Adrenal gland (tissue), 12 donors: Measurements from ENCODE around the gene YJEFN3. TPM values are rescaled to one million over a fixed set of nuclear protein-coding genes. Genes with fewer than 3 reads are reported as not detected.

Source experiments
- DNase-seq, 7 donors: peaks; one replicate each; pipeline ENCODE4 v3.0.0-alpha.2; 2019 to 2020
- H3K27ac ChIP-seq, 5 donors: fragments of 200-600 bp; sonication (generic) in 4 of 5; 1 replicate in 3 of 5; 2 replicates in 2 of 5; pipeline versions ENCODE4 v1.5.1 to v1.8.0; 2016 to 2020; ENCODE audit warnings: mild to moderate bottlenecking in 1 of 5
- H3K27me3 ChIP-seq: fragments of 200-600 bp; 2 replicates; pipeline ENCODE4 v1.8.0; 2021
- H3K36me3 ChIP-seq, 2 donors: fragments of 200-600 bp; replicated peaks in 1 of 2; 1 replicate in 1 of 2; 2 replicates in 1 of 2; pipeline versions ENCODE4 v1.5.1 to v1.8.0; 2018 to 2022
- H3K4me1 ChIP-seq, 2 donors: fragments of 200-600 bp; replicated peaks in 1 of 2; 1 replicate in 1 of 2; 2 replicates in 1 of 2; pipeline versions ENCODE4 v1.5.1 to v1.8.0; 2018 to 2021
- H3K4me3 ChIP-seq, 4 donors: fragments of 200-600 bp; sonication (generic) in 3 of 4; one replicate each; pipeline ENCODE4 v1.5.1; 2016 to 2018
- H3K9me3 ChIP-seq, 3 donors: fragments of 200-600 bp; sonication (generic) in 1 of 3; replicated peaks in 1 of 3; 1 replicate in 2 of 3; 2 replicates in 1 of 3; pipeline versions ENCODE4 v1.5.1 to v1.8.0; 2016 to 2021
- POLR2A ChIP-seq, 2 donors: fragments of 450-650 bp; IDR thresholded peaks; one replicate each; pipeline ENCODE4 v1.6.1; 2017; ENCODE audit warnings: antibody characterized with exemption in 2 of 2, mild to moderate bottlenecking in 2 of 2, moderate library complexity in 1 of 2
- WGBS, 4 donors: extraction: QIAGEN DNeasy Blood & Tissue Kit in 2 of 4; methylation state at CpG; one replicate each; pipeline versions ENCODE4 v1.1.5 to v1.1.7; 2013 to 2017; 5-methylcytosine and 5-hydroxymethylcytosine counted together
- intact Hi-C, 2 donors: fragments of 100-400 bp; cut with DNase I; formaldehyde crosslinking; loops; one replicate each; pipeline versions ENCODE4 v1.14.1 to v1.15.0; 2022 to 2023
- polyA plus RNA-seq, 3 donors: library from polyadenylated mRNA; stranded (reverse); fragments of 200-250 nt in 2 of 3; fragments of 350-450 nt in 1 of 3; fragmentation: Illumina TruSeq in 1 of 3; extraction: RNeasy Lipid Tissue Mini Kit (QIAGEN cat#74804) in 1 of 3; gene quantifications; one replicate each; pipeline ENCODE4 v1.2.3, GENCODE V29; 2013 to 2014
- total RNA-seq, 9 donors: library from RNA; depleted of rRNA in 4 of 9; stranded (reverse); fragments of >200 nt in 4 of 9; fragments of 120-200 nt in 1 of 9; fragmentation: NEBNext Ultra II Directional in 1 of 9; extraction: Animal tissue kit (Norgen Biotek cat#: 25700) in 1 of 9; gene quantifications; one replicate each; pipeline versions ENCODE4 v1.1.0 to v1.2.4, GENCODE V29; 2013 to 2023
- TF ChIP-seq, protein P1 (sequence below), 6 experiments: fragments of 450-650 bp in 4 of 6; fragments of 200-600 bp in 2 of 6; sonication (generic) in 1 of 6; IDR thresholded peaks; 1 replicate in 5 of 6; 2 replicates in 1 of 6; pipeline versions ENCODE4 v1.5.1 to v1.8.0; 2016 to 2021; ENCODE audit warnings: antibody characterized with exemption in 6 of 6, mild to moderate bottlenecking in 2 of 6, moderate library complexity in 1 of 6
- donor health status: healthy with polysubstance abuse.
- donor health status: Bipolar disorder and iron deficiency.
- donor health status: DM: yes; HTN: yes; CAD: no.
- donor health status: DM: no; HTN: no; CAD: no.
- donor health status: DM: no; HTN: no; CAD: no.
- donor health status: DM: yes; HTN: yes; CAD: no.

The YJEFN3 gene
- total and polyA plus RNA-seq, 12 donors, result 0.36 to 30.2 (median 1.3) TPM

DNA sequence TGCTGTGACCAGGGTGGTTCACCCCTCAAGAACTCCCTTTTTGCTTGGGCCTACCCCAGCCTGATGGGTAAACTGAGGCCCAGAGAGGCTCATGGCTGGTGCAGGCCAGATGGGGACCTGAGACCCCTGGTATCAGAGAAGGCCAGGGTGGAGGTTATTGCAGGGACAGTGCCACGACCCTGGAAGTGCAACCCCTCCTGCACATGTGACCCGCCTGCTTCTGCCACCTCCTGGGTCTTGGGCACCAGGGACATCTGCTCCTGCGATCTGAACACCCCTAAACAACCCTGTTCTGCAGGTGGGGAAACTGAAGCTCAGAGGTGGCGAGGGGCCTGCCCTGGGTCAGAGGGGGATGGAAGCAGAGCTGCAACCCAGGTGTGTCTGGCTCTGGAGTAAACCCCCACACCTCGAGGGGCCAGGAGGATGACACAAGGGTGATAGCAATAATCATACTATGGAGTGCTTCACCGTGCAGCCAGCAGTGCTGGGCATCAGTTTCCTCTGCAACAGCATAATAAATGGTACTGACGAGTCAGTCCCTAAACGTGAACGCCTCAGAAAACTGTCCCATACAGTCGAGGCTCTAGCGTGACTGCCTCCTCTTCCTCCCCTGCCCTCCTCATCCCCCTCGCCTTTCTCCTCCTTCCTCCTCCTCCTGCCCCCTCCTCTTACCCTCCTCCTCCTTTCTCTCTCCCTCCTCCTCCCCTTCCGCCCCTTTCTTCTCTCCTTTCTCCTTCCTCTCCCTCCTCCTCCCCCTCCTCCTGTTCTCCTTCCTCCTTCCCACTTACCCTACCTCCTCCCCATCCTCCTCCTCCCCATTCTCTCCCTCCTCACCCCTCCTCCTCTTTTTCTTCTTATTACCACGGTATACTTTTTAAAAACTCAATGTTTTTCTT, 4.3 kb downstream of the YJEFN3 start:
- Histone ChIP-seq H3K4me3 (no peak overlapping the region), H3K27me3 (peaks cover 4% of the 10 kb centered on the region), H3K27ac (no peak overlapping the region), H3K9me3 (no peaks in the 10 kb centered on the region), H3K4me1 (peaks cover 0 to 8% of the 10 kb centered on the region in 2 donors), H3K36me3 (peaks cover 0 to 2% of the 10 kb centered on the region in 2 donors)
- TF ChIP-seq, protein P1, sequence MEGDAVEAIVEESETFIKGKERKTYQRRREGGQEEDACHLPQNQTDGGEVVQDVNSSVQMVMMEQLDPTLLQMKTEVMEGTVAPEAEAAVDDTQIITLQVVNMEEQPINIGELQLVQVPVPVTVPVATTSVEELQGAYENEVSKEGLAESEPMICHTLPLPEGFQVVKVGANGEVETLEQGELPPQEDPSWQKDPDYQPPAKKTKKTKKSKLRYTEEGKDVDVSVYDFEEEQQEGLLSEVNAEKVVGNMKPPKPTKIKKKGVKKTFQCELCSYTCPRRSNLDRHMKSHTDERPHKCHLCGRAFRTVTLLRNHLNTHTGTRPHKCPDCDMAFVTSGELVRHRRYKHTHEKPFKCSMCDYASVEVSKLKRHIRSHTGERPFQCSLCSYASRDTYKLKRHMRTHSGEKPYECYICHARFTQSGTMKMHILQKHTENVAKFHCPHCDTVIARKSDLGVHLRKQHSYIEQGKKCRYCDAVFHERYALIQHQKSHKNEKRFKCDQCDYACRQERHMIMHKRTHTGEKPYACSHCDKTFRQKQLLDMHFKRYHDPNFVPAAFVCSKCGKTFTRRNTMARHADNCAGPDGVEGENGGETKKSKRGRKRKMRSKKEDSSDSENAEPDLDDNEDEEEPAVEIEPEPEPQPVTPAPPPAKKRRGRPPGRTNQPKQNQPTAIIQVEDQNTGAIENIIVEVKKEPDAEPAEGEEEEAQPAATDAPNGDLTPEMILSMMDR (IDR thresholded peaks at IDR 0.05), result no peak
- TF ChIP-seq POLR2A (IDR thresholded peaks at IDR 0.05), result no peak
- WGBS, 4 donors, result 62 to 75% (median 67%) methylated on average over 10 to 14 of the region's 14 CpGs
- intact Hi-C loops, result loop anchor here (2.0 to 5.0 kb wide), 2 partner anchors 110 to 424 kb away; partner anchors contain the start of gene GMIP (in 1 of the 2)
- DNase-seq, result no peak

DNA sequence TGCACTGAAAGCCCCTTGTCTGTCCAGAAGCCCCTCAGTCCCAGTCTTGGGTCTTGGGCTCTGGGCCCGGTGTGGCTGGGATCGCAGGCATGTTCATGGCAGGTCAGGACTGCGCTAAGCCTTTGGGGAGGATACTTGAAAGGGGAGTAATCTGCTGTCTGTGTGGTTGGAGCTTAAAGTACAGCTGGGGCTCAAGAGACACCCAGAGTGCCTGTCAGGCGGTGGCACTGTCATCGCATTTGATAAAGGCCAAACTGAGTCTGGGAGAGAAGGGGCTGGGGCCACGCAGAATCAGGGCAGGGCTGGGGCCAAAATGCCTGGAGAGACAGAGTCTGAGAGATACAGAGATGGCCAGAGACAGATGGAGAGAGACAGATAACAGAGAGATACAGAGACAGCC, 5.1 kb downstream of the YJEFN3 start:
- TF ChIP-seq POLR2A (IDR thresholded peaks at IDR 0.05), result no peak
- TF ChIP-seq, protein P1 (IDR thresholded peaks at IDR 0.05), result no peak
- DNase-seq, result no peak
- Histone ChIP-seq H3K9me3 (no peaks in the 10 kb centered on the region), H3K36me3 (no peaks in the 10 kb centered on the region), H3K27me3 (peaks cover 12% of the 10 kb centered on the region), H3K4me1 (peaks cover 4 to 13% of the 10 kb centered on the region in 2 donors), H3K4me3 (no peak overlapping the region), H3K27ac (no peak overlapping the region)
- intact Hi-C loops, result loop anchor here (2.0 to 5.0 kb wide), 2 partner anchors 109 to 423 kb away; partner anchors contain the start of gene GMIP (in 1 of the 2)
- 89 to 92% (median 90%) methylated on average over 6 of the region's 6 CpGs for WGBS, 4 donors

DNA sequence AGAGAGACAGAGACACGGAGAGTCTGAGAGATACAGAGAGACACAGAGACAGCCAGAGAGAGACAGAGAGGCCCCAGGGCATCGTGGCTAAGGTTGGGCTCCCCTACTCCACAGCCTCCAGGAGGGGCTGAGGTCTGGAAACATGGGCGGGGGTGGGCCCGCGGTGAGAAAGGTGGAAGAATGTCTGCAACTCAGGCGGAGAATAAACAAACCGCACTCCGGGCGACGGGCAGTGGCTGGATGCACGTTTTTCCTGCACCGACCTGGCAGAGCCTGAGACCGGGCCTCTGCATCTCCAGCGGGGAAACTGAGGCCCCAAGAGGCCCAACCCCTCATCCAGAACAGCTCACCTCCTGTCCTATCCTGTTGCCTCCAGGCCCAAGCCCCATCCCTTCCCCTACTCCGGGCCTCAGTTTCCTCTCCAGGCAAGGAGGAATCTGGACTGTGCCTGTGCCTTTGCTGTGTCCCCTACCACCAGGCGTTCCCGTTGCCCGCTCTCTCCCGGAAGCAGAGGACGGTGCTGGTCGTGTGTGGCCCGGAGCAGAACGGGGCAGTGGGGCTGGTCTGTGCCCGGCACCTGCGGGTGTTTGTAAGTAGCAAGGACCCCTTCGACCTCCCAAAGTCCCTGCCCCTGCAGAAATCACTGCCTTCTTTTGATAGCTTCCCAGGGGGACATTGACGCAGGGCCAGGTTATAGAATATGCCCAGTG, 6.0 kb downstream of the YJEFN3 start:
- TF ChIP-seq POLR2A (IDR thresholded peaks at IDR 0.05), result no peak
- TF ChIP-seq, protein P1 (IDR thresholded peaks at IDR 0.05), result no peak
- WGBS, 4 donors, result 83 to 86% (median 85%) methylated on average over 20 to 27 of the region's 27 CpGs
- no peaks in the 10 kb centered on the region for H3K36me3 ChIP-seq
- H3K27ac ChIP-seq, result no peak overlapping the region
- H3K27me3 ChIP-seq, result peaks cover 17% of the 10 kb centered on the region
- intact Hi-C loops, result loop anchor here in 1 of 2 donors (5.0 kb wide), 2 partner anchors 108 to 423 kb away; partner anchors contain the start of gene GMIP
- no peaks in the 10 kb centered on the region for H3K9me3 ChIP-seq
- H3K4me1 ChIP-seq, result peaks cover 4 to 13% of the 10 kb centered on the region in 2 donors
- no peak for DNase-seq
- H3K4me3 ChIP-seq, result no peak overlapping the region
